HTERT RPE-1 (cell line): ENCODE data around the gene CKLF.
"Not testable (repeated sequence)": the region's sequence is repeated elsewhere in the genome, so short reads cannot be mapped to it uniquely, and the experiment has no call there.

Experiments used
- in situ Hi-C: fragments of 300-500 bp; cut with MboI; formaldehyde crosslinking; loops from 4 replicates; pipeline ENCODE4 v1.14.3; 2020; ENCODE audit warnings: low sequenced_read_pairs

CKLF gene

DNA sequence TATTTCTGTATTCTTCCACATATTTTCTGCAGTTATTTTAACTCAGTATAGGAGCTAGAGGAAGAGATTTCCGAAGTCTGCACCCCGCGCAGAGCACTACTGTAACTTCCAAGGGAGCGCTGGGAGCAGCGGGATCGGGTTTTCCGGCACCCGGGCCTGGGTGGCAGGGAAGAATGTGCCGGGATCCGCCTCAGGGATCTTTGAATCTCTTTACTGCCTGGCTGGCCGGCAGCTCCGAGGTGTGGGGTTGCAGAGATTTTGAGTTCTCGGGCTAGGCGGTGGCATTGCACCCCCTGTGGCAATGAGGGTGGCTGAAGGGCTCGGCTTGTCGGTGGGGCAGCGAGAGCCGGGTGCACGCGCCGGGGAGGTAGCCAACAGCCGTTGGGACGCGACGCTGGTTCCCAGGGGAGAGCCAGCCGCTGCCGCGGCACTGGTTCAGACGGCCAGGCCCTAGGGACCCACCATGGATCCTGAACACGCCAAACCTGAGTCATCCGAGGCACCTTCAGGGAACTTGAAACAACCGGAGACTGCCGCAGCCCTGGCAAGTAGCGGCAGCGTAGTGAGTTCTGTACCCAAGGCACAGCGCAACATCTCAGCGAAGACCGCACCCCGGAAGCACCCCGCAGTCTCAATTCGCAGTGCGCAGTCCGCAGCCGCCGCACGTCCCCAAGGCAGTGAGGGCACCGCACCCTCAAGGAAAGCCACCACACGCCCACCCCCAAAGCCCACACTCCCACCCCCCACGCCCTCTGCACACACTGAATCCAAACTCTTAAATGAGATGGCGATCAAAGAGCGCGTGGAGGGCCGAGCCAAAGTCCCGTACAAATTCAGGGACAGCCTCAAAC is 13.9 kb downstream of the CKLF start, which contains the start of gene CMTM1:
TSS of gene CMTM1 (plus strand) at position 389 of the 851 bp plus-strand sequence. CDS start at position 464, 75 bp downstream.
- in situ Hi-C loops: no loop called here

DNA sequence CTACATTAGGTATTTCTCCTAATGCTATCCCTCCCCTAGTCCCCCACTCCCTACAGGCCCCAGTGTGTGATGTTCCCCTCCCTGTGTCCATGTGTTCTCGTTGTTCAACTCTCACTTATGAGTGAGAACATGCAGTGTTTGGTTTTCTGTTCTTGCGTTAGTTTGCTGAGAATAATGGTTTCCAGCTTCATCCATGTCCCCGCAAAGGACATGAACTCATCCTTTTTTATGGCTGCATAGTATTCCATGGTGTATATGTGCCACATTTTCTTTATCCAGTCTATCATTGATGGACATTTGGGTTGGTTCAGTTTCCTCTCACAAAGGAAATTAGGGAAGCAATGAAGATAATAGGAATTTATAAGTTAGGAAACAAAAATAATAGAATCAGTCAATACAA is 14.9 kb downstream of the CKLF start:
- in situ Hi-C loops: not testable (repeated sequence)

DNA sequence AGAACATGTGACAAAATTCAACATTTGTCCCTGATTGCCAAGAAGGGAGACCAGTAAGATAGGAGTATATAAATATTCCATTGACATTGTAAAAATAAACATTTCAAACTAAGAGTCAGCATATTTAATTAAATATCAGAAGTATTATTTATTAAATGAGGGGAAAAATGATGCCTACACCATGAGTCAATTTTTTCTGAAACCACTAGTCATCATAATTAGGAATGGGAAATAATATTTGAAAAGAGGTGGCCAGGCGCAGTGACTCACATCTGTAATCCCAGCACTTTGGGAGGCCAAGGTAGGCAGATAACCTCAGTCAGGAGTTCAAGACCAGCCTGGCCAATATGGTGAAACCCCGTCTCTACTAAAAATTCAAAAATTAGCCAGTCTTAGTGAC is 16.0 kb downstream of the CKLF start:
- in situ Hi-C loops: no loop called here

DNA sequence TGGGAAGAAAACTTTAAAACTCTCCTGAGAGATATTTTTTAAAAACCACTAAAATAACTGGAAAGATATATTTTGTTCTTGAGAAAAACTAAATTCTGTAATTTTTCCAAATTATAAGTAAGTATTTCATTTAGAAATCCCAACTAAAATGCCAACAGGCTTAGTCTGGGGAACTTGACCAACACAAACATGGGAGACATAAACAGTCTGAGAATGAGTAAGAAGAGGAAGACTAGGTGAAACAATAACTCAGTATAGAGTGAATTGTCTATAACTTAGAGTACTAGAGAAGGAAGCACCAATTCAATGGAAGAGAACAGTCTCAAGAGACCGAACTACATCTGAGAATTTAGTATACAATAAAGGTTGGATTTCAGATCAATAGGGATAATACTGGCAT is 16.8 kb downstream of the CKLF start:
- in situ Hi-C loops: no loop called here

DNA sequence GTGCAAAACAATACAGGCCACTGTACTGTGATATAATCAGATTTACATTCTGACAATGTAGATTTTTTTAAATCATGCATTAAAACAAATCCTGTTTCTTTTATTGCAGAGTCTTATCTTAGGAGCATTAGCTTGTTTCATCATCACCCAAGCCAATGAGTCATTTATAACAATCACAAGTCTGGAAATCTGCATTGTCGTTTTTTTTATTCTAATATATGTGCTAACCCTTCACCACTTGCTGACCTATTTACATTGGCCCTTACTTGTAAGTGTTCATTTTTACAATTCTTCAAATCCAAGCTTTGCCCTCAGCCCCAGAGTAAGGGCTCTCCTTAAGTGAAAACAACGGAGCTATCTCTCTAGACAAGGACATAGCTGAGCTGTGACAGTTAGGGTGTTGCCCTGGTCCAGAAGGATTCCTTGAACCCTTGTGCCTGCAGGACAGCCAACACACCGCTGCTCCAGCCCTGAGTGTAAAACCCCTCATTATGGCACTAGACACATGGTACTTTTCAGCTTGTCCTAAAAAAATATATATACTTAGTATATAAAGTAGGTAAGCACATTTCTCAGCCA is 17.5 kb downstream of the CKLF start:
- in situ Hi-C loops: no loop called here

DNA sequence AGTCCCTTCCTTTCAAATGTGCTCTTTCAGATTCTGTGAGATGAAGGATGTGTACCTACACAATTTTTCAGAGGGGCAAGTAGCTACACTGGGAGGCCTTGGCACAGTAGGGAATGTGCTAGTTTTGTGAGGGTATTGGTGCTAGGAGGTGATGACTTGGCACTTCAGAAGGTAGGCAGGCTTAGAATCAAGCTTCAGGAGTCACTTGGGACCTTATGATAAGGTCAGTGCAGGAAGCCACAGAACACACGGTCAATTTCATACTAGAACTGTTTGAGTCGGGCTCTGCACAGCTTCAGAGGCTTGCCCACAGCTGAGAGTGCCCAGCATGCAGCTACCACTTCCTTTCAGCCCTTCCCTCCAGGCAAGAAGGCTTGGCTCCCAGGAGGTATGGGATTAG is 20.0 kb downstream of the CKLF start:
- in situ Hi-C loops: no loop called here

DNA sequence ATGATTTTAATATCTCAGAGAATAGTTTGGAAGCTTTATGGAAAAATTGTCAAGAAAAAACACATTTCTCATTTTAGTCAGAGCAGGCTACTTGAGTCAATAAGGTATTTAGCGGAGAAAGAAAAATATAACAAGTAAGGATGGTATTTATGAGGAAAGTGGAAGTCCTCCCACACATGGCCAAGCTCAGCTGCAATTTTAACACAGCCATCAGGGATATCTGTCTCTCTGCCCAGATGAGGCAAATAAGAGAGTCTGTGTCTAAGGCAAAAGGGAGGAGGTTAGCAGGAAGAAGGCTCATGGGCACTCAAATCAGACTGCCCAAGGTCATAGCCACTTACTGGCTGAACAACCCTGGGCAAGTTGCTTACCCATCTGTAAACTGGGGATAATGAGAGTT is 21.7 kb downstream of the CKLF start:
- in situ Hi-C loops: no loop called here

DNA sequence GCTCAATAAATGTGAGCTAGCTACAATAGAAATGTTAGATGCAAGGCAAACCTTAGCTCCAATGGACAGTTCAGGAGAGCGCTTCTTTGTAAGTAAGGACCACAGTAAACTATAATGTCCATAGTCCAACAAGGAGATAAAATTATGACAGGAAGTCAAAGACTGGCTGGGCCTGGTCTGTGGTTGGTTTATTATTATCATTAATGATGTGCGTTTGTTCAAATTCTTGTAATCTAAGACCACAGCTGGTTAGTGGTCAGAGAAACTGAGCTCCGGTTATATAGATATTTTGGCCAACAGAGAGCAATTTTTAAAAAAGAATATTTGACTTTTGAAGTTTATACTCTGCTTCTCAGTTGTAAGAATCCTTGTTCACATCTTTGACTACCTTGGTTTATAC is 22.2 kb downstream of the CKLF start:
- in situ Hi-C loops: no loop called here

DNA sequence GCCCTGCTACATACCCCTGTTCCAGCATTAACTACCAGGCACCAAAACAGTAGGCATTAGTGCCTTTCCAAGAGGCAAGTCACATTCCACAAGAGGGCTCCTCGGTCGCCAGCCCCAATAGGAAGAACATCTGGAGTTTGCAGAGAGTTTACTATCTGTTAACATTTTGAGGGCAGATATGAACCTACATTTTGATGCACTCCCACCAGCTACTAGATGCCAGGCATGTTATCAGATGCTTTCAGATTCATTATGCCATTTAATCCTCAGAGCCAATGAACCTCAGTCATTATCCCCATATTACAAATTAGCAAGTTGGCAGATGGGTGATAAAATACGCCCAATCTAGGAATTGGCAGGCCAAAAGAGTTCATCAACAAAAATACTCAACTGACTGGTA is 22.7 kb downstream of the CKLF start:
- in situ Hi-C loops: no loop called here

DNA sequence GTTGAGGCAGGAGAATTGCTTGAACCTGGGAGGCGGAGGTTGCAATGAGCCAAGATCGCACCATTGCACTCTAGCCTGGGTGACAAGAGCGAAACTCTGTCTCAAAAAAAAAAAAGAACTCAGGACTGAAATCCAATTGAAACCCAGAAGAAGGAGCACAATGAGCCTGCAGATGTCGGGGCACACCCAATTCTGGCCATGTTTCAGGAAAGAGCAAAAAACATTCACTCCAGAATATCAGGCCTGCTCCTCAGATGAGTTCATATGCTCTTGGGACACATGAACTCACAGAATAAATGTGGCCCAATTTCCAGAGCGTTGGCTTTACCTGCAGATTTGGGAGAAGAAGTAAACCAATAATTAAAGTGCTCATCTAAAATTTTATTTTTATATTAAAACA is 23.9 kb downstream of the CKLF start:
- in situ Hi-C loops: no loop called here

DNA sequence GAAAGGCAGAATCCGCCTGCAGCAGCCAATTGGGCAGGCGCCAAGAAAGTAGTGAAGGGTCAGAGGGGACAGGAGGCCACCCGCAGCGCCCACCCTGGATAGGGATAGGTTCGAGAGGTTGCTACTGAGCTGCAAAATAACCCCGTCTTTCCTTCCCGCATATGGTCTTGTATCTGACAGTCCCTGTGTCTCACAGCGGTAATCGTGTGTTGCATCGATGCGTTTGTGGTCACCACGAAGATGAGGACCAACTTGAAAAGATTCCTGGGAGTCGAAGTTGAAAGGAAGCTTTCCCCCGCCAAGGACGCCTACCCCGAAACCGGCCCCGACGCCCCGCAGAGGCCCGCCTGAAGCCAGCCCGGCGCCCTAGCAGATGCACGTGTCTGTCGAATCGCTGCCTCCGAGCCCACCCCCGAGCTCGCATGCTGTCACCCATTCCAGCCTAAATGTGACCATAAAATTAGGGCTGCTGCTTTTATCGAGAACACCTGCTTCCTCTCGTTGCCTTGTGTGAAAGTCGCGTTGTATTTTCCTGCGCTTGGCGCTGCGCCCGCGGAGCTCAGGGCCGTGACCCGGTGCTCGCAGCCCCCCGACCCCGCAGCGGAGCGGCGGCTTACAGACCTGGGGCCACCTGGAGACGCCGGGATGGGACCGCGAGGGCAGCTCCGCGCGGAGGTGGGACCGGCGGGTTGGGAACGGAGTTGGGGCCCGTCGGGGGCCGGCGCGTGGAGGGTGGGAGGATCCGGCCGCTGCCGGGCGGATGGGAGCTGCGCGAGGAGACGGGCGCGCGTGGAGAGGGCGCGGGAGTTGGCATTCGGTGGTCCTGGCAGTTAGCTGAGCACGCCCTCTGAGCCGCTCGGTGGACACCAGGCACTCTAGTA is 26.5 kb downstream of the CKLF start, which contains the start of gene CMTM2:
TSS of gene CMTM2 (plus strand) at position 813 of the 881 bp plus-strand sequence. CDS start 145 bp downstream, outside the sequence.
- in situ Hi-C loops: no loop called here

DNA sequence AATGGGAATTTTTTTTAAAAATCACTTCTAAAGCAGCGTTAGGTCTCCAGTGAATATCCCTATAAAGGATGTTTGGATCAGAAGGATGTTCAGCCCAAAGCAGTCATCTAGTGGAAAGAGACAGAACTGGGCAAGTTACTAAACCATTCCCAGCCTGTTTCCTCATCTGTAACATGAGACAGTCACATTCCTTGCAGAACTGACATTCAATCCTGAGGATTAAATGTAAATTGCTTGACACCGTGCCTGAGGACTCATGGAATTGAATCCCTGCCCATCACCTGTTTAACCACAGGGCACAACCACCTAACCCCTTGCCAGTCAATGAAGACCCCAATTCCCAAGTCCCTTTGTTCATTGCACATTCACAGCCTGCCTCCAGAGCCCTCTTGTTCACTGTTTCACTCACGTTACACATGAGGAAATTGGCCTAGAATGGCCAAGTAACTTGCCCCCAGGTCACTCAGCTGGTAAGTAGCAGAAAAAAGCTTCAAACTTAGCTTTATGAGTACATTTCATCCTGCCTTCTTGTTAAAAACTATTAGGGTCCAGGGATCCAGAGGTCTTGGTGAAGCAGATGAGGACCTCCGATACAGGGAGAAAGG is 28.3 kb downstream of the CKLF start:
- in situ Hi-C loops: no loop called here

DNA sequence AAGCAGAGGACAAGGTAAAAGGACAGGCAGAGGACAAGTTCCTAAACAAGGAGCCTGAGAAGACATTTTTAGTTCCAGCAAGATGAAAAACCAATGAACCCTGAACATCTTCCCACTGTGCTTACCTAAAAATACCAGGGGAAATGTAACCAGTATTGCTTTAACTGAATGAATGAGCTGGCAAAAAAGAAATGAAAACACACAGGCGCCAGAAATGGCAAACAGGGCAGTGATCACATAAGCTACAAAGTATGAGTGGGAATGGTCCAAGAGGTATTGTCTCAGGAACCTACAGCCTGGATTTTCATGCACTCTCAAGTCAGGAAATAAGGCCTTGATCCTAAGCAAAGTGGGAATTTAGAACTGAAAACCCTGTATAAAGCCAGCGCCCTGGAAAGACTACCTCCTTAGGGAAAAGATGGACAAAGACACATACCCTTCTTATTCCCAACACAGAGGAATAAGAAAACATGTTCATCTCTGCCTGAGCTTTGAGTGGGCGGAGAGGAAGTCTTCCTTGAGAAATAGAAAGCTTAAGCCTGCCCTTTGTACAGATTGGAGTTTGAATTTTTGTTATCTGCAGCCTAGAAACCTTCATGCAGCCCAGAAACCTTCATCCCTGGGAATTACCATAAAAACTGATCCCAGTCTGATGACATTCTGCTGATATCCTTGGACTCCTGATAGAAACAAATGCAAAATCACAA is 29.0 kb downstream of the CKLF start:
- in situ Hi-C loops: no loop called here

DNA sequence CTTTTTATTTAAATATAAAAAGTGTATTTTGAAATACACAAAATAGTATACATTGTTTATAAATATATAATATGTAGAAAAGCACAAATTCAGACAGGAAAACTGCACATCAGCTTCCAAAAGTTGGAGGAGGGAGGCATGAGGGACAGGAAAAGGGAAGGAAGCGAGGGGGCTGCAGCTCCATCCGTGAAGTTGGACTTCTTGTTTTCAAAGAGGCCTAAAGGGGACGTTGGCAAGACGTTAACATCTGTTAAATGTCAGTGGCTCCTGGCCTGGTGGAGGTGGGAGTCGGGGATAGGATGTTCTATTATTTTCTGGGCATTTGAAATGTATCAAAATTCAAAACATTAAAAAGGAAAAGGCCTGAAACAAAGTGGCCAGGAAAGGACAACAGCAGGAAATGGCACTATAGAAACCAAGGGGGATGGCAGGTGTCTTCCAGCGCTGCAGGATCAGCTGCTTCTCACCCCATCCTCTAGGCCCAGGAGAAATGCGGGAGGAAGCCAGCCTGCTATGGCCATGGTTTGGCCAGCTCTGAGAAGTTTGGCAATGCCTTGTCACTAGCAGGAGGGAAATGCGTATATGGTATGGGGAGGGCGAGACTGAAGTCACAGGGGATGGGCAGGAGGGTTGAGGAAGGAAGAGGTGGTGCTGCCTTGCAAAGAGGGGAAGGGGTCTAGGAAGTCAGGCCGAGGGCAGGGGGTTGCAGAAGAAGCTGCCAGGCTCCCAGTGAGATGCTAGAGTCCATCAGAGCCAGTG is 33.3 kb downstream of the CKLF start:
- in situ Hi-C loops: no loop called here

DNA sequence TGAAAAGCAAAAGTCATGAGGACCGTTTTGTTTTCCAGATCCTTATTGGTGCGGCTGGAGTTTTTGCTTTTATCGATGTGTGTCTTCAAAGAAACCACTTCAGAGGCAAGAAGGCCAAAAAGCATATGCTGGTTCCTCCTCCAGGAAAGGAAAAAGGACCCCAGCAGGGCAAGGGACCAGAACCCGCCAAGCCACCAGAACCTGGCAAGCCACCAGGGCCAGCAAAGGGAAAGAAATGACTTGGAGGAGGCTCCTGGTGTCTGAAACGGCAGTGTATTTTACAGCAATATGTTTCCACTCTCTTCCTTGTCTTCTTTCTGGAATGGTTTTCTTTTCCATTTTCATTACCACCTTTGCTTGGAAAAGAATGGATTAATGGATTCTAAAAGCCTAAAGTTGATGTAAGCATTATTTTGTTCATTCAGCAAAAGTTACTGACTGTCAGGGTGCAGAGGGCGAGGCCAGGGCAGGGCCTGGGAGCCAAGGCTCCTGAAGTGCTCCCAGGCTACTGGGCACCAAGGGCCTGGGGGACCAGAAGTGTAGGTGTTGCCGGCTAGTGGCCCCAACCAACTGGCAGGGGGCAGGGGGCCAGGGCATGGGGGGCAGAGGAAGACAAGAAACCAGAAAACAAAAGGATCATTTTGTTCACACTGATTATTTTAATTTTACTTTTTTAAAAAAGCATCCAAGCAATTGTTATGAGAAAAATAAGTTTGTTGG is 35.7 kb downstream of the CKLF start:
- in situ Hi-C loops: no loop called here

DNA sequence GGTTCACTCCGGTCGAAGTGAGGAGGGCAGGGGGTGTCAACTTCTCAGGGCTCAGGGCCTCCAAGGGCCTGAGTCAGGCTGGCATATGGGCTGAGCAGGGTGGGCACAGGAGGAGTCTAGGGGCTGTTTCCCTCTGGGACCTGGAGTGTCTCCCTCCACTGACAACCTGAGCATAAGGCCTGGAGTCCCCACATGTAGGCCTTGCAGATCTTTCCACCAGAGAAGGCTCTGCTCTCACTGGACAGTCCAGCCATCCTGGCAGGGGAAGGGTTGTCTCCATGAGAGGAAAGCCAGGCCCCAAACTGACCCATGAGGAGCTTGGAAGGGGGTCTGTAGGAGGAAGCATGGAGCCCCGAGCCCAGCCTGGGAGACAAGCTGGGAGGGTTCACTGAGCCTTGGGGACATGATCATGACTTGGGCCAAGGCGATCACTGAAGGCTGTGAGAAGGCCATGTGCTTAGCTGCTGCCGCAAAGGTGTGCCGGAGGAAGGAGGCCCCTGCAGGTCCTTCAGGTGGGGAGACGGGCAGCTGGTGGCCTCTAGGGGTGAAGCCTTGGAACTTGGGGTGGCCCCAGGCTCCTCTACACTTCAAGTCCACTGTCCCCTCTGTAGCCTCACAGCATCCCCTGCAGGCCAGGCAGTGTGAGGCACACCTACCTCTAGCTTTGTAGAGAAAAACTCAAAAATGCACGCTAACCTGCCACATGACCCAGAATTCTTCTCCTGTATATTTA is 36.8 kb downstream of the CKLF start:
- in situ Hi-C loops: no loop called here

DNA sequence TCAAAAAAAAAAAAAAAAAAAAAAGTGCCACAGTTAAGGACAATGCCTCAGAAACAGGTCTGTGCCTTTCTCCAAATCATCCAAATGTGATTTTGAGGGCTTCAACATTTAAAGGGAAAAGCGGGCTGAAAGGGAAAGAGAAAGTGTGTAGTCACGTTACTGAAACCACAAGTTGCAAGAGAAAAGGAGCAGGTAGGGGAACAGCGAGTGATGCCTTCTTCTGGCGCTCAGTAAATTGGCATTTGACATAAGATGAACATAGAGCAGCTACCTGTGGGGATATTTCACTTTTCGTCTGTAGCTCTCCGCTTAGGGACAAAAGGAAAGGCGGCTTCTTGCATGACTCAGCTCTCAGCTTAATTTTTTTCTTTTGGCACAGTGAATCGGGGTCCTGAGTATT is 37.9 kb downstream of the CKLF start:
- in situ Hi-C loops: no loop called here

DNA sequence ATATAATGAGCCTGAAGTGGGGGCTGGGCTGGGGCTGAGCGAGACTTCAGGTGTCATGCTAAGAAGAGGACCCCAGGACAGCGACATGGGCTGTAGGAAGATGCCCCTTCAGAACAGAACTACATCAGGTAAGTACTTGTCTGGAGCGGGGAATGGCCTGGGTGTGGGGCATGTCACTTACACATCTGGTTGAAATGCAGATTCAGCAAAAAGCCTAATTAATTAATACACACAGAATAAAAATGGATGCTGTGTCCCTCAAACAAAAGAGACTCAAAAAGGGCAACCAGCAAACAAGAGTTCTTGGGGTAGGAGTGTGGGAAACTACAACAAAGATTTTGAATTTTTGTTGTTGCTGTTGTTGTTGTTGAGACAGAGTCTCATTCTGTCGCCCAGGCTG is 38.6 kb downstream of the CKLF start:
- in situ Hi-C loops: no loop called here
